HG02885 (cell line): ENCODE results near the gene TRIOBP.
"Not testable (repeated sequence)": the region's sequence is repeated elsewhere in the genome, so short reads cannot be mapped to it uniquely, and the experiment has no call there.

Experiments
- ATAC-seq: cut with Tn5 transposase; IDR thresholded peaks from one replicate; pipeline ENCODE4 v1.9.1; 2021; ENCODE audit warnings: mild to moderate bottlenecking; ENCODE audit not compliant: unreplicated experiment, poor library complexity

TRIOBP gene

DNA sequence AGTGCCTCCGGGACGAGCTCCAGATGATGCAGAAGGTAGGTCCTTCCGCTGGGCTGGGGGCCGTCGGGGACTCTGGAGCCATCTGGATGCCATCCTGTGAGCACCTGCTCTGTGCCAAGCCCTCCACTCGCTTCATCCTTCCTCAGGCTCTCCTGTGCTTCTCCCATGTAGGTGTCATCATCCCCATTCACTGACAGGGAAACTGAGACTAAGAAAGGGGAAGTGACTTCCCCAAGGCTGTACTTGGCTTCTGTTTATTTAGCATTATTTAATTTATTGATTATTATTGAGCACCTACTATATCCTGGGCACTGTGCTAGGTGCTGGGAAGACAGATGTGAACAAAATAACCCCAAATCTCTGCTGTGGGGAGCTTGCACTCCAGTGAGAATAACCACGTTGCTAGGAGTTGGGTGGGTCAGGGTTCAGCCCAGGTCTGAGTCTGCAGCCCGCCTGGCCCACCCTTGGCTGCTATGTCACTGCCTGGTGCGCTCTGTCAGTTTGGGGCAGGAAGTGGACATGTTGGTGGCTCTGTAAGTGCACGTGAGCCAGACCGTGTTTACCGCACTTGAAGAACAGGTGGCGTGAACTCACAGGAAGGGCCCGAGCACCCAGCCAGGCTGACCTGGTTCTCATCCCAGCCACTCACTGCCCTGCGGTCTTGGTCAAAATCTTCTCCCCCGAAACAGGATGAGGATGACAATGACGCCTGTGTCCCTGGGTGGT is 75.0 kb downstream of the TRIOBP start:
- ATAC-seq: no peak

DNA sequence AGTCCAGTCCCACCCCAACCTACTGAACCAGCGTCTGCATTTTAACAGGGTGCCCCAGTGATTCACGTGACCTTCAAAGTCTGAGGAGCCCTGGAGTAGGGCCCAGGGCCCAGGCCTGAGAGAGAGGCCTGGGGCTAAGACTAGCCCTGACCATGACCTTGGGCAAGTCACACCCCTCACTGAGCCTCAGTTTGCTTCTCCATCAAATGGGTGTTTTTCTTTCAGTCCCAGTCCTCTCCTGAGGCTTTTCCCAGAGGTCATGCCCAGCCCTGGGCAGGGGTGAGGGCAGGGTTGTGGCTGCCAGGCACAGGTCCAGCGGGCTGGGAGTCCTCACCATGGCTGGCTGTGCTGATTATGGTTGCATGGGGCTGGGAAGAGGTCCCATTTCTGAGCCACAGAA is 77.9 kb downstream of the TRIOBP start:
- ATAC-seq: no peak

DNA sequence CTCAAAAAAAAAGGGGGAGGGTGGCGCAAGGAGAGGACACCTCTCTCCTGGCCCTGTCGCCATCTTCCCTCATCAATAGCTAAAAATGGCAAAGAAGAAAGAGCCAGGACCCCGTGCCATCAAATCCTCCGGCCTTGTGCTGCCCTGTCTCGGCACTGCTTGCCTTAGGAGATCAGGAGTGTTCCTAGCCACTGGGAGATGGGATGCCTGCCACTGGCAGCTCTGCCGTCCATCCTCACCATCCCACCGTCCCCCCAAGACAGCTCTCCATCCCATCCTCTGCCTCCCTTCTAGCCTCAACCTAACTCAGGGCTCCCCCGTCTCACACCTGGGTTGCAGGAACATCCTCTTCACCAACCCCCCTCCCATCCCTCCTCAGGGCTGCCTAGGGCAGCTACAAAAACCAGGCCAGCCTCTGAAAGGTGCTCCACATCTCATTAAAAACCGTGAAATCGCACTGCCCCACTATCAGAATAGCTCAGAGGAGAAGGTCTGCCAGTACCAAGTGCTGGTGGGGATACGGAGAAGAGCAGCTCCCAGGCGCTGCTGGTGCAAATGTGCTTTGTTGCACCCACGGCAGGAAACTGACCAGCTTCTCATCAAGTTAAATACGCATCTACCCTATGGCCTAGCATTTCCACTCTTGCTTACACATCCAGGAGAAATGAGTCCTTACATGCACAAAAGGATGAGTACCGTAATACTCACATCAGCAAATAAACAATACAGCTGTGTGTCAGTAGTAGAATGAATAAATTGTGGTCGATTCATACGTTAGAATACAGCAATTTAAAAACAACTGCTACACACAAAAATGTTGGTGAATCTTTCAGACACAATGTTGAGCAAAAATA is 79.2 kb downstream of the TRIOBP start:
- ATAC-seq: no peak

DNA sequence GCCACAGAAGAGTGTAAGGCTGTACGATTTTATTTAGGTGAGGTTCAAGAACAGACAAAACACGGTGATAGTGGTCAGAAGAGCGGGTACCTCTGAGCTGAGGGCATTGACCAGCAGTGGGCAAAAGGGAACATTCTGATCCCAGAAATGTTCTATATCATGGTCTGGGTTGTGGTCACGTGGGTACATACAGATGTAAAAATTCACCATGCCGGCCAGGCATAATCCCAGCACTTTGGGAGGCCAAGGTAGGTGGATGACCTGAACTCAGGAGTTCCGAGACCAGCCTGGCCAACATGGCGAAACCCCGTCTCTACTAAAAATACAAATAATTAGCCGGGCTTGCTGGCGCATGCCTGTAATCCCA is 79.8 kb downstream of the TRIOBP start:
- ATAC-seq: no peak

DNA sequence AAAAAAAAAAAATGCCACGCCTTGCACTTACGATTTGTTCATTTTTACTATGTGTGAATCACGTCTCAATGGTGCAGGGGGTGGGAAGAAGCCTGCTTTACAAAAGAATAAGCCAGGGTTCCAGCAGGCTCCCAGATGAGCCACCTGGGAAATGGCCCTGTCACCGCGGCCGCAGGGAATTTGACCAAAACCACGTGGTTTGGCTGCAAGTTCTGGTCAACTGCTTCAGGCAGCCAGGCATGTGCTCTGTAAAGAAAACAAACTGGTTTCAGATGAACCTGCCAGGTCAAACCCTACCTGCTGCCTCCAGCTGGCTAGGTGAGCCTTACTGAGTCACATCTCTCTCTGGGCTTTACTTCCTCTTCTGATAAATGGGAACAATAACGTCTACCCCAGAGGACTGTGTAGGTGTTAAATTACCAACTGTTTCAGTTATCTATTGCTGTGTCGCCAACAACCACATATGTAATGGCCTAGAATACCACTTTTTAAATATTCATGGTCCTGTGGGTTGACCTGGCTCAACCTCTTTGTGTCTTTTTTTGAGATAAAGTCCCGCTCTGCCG is 80.4 kb downstream of the TRIOBP start:
- peak; percentile 70 for ATAC-seq

DNA sequence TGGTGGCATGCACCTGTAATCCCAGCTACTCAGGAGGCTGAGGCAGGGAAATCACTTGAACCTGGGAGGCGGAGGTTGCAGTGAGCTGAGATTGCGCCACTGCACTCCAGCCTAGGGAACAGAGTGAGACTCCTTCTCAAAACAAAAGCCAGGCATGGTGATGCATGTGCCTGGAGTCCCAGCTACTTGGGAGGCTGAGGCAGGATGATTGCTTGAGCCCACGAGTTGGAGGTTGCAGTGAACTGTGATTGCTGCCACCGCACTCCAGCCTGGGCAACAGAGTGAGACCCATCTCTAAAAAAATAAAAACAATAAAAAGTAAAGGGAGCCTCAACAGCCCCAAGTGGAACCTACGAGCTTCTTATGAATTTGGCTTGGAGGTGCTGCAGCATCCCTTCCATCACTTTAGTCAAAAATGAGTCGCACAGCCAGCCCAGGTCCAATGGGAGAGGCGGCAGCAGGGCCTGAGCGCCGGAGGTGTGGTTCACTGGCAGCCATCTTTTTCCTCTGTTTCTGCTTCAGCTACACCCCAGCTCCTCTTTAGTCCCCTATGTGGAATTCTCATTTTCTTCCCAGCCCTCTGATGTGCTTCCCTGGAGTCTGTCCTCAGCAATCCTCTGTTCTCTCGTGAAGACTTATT is 81.6 kb downstream of the TRIOBP start:
- ATAC-seq: no peak

DNA sequence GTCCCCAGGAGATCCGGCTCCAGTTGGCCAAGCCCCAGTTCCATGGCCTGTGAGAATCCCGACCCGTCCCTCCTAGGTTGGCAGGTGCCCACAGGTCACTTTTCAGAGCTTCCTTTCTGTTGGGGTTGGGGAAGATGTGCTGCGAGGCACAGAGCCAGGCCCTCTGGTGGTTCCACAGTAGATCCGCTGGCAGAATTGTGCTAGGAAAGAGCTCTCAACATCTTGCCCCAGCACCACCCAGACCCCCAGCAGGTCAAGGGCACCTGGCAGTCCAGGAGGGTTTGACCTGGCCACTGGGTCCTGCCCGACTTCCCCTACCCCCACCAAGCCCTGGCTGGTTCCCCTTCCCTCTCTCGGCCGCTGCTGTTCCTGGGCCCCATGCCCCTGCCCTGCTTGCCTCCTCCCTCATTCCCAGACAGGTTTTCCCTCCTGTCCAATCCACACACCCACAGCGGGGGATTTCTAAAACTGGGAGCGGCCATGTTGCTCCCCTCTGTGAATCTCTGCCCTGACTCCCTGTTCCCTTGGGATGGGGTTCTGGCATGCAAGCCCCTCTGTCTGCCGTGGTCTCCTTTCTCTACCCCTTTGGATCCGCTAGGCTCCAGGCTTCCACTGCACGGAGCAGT is 84.7 kb downstream of the TRIOBP start:
- no peak for ATAC-seq

DNA sequence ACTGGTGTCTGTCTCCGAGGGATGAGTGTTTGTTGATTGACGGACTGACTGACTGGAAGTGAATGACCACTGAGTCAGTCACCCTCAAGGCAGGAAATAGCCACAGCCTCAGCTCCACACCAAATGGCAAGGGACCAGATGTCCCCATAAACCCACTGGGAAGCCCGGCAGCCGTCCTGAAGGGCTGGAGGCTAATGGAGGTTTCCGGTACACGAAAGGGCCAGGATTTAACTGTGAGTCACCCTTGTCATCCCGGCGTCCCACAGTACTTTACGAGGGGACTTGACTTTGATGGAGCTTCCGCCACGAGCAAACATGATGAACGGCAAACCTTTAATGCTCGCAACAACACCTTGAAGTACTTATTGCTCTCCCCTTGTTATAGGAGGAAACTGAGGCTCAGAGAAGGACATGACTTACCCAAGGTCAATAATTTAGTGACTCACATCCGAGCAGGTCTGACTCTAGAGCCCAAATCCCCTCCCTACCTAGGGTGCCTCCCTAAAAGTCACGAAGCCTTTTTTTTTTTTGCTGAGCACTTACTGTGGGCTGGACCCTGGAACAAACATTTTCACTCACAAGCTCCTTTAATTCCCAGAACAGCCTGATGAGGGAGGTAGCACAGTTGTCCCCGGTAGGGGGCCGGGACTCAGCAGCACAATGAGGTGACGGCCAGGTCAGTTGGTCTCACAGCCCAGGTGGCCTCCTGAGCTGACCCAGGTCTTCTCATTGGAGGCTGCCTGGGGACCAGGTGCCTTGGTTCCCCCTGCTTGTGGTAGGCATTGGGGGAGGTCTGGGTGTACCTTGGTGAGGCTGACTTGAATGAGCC is 85.7 kb downstream of the TRIOBP start:
- no peak for ATAC-seq

DNA sequence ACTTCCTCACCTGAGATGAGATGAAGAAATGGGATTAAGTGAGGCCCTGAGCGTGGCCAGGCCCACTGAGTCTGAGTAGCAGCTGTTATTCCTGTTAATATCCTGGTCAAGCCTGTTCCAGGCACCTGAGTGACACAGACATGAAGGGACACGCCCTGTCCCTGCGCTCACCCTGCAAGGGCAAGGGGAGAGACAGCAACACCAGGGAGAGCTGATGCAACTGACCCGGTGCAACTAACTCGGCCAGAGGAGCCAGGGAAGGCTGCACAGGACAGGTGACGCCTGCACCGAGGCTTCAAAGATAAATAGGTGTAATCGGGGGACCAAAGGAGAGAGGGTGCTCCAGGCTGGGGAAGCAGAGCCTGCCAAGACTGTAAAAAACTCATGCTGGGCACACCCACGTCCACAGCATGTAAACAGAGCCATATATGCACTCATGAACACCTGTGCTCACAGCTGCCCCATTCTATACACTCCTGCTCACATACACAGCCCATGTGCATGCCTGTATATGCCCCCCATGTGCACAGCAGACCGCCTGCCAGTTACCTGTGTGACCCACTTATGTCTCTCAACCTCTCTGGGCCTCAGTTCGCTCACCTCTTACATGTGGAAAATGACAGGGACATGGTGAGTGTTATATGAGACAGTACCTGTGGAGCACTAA is 88.1 kb downstream of the TRIOBP start:
- ATAC-seq: no peak

DNA sequence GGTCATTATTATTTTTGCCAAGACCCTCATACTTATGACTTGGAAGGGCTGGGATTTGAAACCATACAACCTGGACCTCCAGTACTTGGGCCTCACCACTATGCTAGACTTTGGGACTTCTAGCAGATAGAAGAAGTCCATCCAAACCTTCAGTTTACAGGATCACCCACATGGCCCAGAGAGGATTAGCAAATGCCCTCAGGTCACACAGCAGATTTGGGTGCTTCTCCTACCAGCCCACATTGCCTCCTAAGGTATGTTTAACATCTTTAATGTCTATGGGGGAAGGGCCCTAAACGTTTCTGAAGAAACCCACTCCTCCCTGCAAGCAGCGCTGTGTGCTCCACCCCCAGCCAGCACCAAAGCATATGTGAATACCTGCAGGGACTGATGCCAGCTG is 93.4 kb downstream of the TRIOBP start:
- no peak for ATAC-seq

DNA sequence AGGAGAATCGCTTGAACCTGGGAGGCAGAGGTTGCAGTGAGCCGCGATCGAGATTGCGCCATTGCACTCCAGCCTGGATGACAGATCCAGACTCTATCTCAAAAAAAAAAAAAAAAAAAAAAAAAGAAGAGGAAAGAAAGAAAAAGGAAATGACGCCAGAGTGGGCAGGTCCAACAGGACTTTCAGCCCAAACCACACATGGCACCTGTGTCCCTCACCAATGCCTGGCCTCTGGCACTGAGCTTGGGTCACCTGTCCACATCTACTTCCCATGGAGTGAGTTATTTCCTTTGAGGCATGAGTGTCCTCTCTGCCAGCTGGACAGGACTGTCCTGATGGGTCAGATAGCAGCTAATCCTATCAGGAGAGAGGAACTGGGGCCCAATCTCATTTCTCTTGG is 95.6 kb downstream of the TRIOBP start:
- no peak for ATAC-seq

DNA sequence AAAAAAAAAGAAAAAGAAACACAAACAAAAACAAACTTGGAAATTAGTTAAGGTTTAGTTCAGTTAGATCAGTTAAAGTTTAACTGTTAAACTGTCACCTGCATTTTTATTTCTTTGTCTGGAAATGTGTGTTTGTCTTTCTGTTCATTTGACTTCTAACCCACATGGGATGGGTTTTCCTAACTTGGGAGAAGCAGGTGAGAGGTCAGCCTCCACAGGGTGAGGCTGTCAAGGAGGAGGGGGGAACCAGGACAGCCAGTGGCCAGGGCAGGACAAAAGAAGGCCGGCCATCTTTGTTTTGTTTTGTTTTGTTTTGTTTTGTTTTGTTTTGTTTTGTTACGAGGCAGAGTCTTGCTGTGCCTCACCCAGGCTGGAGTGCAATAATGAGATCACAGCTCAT is 97.5 kb downstream of the TRIOBP start:
- no peak for ATAC-seq

DNA sequence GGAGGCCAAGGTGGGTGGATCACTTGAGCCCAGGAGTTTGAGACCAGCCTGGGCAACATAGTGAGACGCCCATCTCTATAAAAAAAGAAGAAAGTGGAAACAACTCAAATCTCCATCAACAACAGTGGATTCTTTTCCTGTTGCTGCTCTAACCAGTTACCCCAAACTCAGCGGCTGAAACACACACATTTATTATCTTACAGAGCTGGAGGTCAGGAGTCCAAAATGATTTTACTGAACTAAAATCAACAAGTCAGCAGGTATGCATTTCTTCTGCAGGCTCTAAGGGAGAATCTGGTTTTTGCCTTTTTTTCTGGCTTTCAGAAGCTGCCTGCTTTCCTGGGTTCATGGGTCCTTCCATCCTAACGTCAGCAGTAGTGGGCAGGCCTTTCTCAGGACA is 99.2 kb downstream of the TRIOBP start:
- ATAC-seq: no peak

DNA sequence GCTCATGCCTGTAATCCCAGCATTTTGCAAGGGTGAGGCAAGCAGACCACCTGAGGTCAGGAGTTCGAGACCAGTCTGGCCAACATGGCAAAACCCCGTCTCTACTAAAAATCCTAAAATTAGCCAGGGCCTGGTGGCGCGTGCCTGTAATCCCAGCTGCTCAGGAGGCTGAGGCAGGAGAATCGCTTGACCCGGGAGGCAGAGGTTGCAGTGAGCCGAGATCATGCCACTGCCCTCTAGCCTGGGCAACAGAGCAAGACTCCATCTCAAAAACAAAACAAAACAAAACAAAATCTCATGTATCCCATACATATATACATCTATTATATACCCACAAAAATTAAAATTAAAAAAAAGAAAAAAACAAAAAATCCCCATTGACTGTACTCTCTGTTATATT is 100.4 kb downstream of the TRIOBP start:
- ATAC-seq: not testable (repeated sequence)

DNA sequence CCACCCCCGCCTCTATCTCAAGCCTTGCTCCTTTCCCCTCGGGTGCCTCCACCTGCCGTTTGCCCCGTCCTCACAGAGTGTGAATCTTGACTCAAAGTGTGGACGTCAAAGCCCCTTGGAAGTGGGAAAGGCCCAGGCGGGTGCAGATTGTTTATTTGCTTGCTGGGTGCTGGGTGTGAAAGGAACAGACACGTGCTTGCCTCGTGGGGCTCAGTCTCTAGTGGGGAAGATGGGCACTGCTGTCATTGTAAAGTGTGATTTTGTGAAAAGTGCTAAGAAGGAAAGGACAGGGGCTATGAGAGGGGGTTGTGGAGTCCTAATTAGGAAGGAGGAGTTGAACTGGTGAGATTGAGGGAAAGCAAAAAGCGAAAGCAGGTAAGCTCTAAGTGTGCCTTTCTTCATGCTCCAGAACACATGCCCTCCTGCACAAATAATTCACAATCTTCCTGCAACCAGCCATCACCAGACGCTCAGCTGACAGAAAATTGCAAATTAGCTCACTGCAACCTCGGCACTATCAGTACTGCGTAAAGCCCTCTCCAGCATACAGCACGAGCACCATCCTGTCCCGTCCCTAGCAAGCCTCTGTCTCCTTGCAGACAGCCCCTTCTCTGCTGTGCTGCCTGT is 101.1 kb downstream of the TRIOBP start:
- no peak for ATAC-seq

DNA sequence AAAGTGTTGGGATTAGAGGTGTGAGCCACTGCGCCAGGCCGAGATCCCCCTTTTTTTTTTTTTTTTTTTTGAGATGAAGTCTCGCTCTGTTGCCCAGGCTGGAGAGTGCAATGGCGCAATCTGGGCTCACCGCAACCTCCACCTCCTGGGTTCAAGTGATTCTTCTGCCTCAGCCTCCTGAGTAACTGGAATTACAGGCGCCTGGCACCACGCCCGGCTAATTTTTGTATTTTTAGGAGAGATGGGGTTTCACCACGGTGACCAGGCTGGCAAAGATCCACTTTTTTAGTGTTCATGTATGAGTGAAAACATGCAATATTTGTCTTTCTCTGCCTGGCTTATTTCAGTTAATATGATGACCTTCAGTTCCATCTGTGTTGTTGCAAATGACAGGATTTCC is 103.1 kb downstream of the TRIOBP start:
- ATAC-seq: not testable (repeated sequence)

DNA sequence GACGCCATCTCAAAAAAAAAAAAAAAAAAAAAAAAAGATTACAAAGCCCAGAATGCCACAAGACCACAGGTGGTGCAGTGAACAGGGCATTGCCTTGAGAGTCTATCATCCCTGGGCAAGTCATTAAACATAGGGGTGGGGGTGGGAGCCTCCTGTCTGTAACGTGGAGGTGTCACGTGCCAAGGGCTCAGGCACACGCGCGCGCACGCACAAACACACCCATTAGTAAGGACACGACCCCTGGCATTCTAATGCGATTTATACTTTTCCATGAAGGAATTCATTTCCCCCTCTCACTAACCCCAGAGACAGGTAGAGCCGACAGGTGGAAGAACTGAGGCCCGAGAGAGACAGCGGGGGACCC is 105.1 kb downstream of the TRIOBP start:
- no peak for ATAC-seq

DNA sequence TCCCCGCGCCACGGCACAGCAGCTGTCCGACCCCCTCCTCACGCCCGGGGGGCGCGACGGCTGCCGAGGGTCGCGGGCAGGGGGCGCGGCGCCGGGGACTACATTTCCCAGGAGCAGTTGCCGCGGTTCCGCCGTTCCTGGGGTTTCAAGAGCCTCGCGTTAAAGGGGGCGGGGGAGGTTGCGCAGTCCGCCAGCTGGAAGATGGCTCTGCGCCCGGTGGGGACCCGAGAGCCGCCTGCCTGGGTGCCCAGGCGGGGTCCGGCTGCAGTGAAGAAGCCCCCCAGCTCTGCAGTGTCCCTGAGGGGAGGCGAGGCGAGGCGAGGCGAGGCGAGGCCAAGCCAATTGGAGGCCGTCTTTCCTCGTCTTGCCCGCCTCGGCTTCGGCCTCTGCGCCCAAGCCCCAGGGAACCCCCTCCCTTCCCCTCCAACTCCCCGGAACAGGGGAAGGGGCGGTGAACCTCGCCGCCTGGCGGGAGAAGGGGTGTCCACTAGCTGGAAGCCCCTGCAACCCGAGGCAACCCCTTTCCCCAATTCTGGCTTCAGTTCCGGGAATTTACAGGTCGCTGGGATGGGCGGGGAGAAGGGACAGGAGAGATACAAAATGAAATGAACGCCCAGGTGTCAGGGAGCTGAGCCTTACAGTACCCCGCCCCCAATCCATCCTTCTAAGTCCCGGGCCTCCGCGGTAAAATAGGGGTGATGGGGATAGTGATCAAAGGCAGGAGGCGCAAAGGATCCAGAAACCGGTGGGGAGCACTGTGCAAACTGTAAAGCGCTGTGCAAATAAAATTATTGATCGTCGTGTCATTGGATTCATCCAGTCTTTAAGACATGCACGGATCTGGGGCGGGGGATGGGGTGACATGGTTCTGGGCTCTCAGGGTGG is 105.7 kb downstream of the TRIOBP start:
- no peak for ATAC-seq
